Activated effector memory CD4-positive, alpha-beta T cell treated with anti-CD3 and anti-CD28 coated beads, Interleukin-2, amount 50 U/mL, for 16 hours (primary cell): Measurements from ENCODE around the gene AREG.
"Not testable (repeated sequence)": the region's sequence is repeated elsewhere in the genome, so short reads cannot be mapped to it uniquely, and the experiment has no call there.

ENCODE experiments used
- DNase-seq: peaks from one replicate; pipeline ENCODE4 v3.0.0-alpha.2; 2020

Gene AREG, protein sequence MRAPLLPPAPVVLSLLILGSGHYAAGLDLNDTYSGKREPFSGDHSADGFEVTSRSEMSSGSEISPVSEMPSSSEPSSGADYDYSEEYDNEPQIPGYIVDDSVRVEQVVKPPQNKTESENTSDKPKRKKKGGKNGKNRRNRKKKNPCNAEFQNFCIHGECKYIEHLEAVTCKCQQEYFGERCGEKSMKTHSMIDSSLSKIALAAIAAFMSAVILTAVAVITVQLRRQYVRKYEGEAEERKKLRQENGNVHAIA

DNA sequence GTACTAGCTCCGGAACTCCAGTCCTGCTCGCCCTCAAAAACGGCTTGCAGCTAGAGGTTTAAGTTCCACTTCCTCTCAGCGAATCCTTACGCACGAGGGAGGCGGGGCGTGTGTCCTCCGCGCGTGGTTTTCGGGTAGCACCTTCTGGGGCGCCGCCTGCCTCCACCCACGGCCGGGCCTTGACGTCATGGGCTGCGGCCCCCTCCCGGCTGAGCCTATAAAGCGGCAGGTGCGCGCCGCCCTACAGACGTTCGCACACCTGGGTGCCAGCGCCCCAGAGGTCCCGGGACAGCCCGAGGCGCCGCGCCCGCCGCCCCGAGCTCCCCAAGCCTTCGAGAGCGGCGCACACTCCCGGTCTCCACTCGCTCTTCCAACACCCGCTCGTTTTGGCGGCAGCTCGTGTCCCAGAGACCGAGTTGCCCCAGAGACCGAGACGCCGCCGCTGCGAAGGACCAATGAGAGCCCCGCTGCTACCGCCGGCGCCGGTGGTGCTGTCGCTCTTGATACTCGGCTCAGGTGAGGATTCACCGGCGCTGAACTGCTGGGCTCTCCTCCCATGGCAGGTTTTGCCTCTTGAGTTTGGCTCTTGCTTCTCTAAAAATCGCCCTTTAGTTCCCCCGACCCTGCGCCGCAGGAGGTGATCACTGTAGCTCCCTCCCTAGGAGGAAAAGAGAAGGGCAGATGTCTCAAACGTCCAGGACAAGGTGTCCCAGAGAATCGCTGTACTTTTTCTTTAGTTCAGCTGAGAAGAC is at the start of gene AREG:
Gene AREG, plus strand, starts transcription at position 246 of the 752 bp plus-strand sequence. Its CDS starts 210 bp downstream, at position 456.
- DNase-seq, result peak; percentile 95

GRCh38 chr4:74395633-74396032 is 49.3 kb upstream of the AREG start:
- no peak for DNase-seq

DNA sequence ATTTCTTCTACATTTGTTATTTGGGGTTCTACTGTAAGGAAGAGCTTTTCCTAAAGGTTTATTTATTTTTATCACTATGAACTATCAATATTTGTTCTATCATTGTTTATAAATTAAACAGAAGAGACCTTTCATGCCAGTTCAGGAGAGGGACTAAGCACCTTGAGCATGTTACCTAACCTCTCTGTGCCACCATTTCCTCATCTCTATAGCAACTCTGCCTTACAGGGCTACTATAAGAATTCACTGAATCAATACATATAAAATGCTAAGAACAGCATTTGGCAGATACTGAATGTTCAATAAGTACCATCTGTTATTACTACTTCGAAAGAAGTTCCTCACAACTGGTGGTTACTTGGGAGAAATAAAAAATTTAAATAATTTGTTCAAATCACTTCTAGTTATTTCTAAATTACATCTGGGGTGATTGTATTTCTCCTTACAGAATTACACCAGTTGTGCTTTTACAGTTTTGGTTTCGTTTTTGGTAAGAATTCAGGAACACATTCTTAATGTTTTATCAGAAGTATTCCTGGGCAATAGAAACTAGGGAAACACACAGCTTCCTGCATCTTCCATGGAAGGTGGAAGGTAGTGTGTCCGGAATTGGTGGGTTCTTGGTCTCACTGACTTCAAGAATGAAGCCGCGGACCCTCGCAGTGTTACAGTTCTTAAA is 47.0 kb upstream of the AREG start:
- no peak for DNase-seq

- not testable (repeated sequence) for DNase-seq
These were observed 45.9 kb upstream of the AREG start for GRCh38 chr4:74398894-74399589.

GRCh38 chr4:74400395-74400794 is 44.5 kb upstream of the AREG start:
- DNase-seq, result no peak

DNA sequence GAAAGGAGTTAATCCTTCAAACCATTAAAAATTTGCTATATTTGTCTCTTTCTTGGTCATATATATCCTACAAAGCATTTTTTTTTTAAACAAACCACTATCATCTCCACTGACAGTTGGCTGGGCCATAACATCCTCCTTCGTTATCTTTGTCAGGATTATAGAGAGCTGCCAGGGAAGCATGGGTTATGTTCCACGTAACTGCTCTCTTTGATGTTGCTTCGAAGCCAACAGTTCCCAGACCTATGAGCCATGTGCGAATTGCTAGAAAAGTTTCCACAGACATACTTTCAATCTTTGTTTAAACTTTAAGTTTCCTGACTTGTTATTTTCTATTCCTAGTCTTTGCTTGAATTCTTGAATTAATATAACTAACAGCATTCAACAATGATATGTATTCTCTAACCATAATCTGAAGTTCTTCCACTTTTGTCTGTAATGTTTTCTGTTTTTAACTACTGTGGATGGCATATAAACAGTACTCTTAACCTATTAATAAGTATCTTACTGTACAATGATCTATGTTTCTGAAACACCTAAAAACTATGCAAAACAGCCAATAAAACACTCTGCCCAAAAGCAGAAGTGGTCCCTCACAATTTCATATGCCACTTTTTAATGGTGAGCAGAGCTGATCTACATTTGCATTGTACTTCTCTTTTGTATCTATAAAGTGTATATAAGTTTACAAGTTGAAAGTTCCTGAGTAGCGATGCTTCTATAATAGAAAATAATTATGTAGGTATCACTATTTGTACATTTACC is 42.1 kb upstream of the AREG start:
- no peak for DNase-seq

DNA sequence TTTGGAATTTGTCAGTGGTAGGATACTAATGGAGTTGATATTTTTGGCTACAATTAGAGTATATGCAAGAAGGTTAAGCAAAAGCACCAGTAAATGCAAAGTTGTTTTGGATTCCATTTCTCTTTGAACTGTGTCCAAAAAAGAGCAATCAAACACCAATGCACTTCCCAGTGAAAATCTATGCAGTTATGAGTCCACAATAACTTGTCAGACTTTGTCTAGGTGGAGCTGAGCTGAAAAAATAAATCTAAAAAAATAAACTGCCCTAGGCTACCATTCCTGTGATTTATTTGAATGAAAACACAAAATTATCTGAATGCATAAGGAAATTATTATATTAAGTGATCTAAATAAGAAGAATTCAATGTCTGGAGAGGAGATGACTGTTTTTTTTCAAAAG is 37.0 kb upstream of the AREG start:
- no peak for DNase-seq

GRCh38 chr4:74408639-74409038 is 36.3 kb upstream of the AREG start:
- no peak for DNase-seq

- no peak for DNase-seq
These were observed 34.7 kb upstream of the AREG start for GRCh38 chr4:74410272-74410671.

DNA sequence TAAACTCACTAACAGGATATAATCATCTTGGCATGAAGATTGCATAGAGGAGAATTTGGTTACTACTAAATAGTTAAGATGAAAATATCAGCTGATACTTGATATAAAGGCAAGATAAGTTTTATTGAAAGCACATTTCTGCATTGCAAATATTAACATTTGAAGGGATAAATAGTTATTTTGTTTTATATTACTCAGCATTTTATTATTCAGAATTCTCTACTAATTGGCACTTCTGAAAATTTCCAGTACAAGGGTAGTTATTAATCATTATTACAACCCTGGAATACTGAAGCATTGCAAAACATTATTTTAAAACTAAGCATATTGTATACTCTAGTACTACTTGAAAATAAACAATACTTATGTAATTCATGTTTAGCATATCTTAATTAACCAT is 32.7 kb upstream of the AREG start:
- DNase-seq, result no peak

GRCh38 chr4:74413265-74413664 is 31.7 kb upstream of the AREG start:
- DNase-seq, result no peak

DNA sequence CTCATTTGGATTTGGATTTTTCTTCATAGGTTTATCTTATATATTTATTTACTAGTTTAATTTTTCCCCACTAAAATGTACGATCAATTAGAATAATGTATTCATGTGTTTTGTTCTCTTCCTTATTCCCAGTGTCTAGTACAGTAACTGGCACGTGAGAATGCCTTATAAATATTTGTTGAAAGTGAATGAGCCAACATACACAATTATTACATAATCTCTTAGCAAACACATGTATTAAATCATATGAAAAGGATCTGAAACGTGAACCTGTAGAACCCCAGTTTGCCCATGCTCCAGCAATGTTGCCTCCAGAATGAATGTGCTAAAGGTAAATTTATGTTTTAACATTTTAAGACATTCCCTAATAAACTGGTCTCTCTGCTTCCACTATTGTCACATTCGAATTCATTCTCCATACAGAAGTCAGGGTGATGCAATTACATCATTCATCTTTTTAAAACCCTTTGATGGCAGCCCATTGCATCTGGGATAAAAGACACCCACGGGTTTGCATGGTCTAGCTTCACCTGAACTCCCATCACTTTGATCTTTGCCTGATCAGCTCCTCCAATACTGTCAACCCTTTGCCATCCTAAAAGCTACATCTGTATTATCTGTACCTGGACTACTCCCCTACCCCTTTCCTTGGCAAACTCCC is 30.7 kb upstream of the AREG start:
- DNase-seq, result no peak

- no peak for DNase-seq
These were observed 29.2 kb upstream of the AREG start for GRCh38 chr4:74415602-74416300.

- no peak for DNase-seq
These were observed 26.8 kb upstream of the AREG start for GRCh38 chr4:74418063-74418670.

DNA sequence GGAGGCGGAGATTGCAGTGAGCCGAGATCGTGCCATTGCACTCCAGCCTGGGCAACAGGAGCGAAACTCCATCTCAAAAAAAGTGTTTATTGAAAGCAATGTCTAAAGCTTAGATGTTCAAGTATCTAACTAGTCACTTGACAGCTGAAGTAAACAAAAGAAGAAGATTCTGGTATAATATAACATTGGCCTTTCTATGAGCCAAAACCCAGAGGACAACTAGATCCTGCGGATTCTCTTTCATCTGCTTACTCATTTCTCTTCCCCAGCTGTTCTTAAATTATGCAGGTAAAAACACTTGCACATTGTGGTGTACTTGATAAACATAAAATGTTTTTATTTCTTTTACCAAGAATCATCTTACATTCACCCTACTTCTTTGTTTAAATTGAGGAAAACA is 24.1 kb upstream of the AREG start:
- DNase-seq, result no peak

- DNase-seq, result no peak
These were observed 21.8 kb upstream of the AREG start for GRCh38 chr4:74423104-74423503.

GRCh38 chr4:74424111-74424510 is 20.8 kb upstream of the AREG start:
- no peak for DNase-seq

- no peak for DNase-seq
These were observed 18.8 kb upstream of the AREG start for GRCh38 chr4:74426101-74426500.

DNA sequence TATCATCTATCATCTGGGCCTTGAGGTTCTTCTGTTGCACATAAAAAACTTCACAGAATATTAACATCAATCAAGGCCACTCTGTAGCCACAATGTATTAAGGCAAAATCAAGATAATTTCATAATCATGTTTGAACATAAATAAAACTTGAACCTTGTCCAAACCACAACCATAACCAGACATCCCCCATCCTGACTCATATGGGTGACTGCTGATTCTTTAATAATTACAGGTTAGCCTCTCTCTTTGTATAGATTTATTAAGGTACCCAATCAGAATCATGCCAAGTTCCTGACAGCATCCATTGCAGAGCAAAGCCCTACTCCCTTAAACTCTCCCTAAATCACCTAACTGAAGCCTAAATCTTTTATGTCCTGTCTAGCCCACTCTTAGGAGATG is 16.7 kb upstream of the AREG start:
- no peak for DNase-seq

GRCh38 chr4:74431113-74431826 is 13.7 kb upstream of the AREG start:
- DNase-seq, result no peak
